GM12878 (cell line): ENCODE measurements around the gene COG4.
A peak's percentile ranks its signal among the peaks of the same experiment; 100 is the strongest.

Experiments
- ATF3 ChIP-seq: IDR thresholded peaks from 2 replicates; pipeline ENCODE4 v1.6.1; 2011; ENCODE audit warnings: low read depth, mild to moderate bottlenecking, low read length, moderate library complexity, borderline replicate concordance; ENCODE audit errors: extremely low read depth
- CTCF ChIP-seq, 3 experiments: IDR thresholded peaks in 2 of 3; conservative IDR thresholded peaks in 1 of 3; 2 replicates each; pipeline ENCODE4 v1.5.1; 2011; ENCODE audit warnings: low read depth in 3 of 3, low read length in 3 of 3, mild to moderate bottlenecking in 3 of 3, control low read depth in 2 of 3, moderate library complexity in 2 of 3, inconsistent platforms in 1 of 3, mixed read lengths in 1 of 3; ENCODE audit not compliant: control insufficient read depth in 2 of 3, insufficient read depth in 1 of 3; ENCODE audit errors: extremely low read depth in 1 of 3
- EP300 ChIP-seq, 2 experiments: fragments of 150-350 bp in 1 of 2; IDR thresholded peaks; 2 replicates each; pipeline ENCODE4 v1.6.1; 2011 to 2012; ENCODE audit warnings: low read depth in 2 of 2, low read length in 2 of 2, borderline replicate concordance in 1 of 2, improper control_type of control experiment in 1 of 2, inconsistent platforms in 1 of 2; ENCODE audit not compliant: control insufficient read depth in 1 of 2
- RCOR1 ChIP-seq: conservative IDR thresholded peaks from 2 replicates; pipeline ENCODE4 v1.6.1; 2012; ENCODE audit warnings: low read depth, low read length, improper control_type of control experiment
- SPI1 ChIP-seq: IDR thresholded peaks from 2 replicates; pipeline ENCODE4 v1.6.1; 2011; ENCODE audit warnings: low read depth, mild to moderate bottlenecking, low read length, moderate library complexity, borderline replicate concordance; ENCODE audit not compliant: insufficient read depth
- TAF1 ChIP-seq: IDR thresholded peaks from 2 replicates; pipeline ENCODE4 v1.6.1; 2011; ENCODE audit warnings: mild to moderate bottlenecking, low read depth, low read length, borderline replicate concordance

- TF ChIP-seq EP300 (IDR thresholded peaks at IDR 0.05; ENCODE audit: borderline replicate concordance in 1 of 2, control insufficient read depth in 1 of 2, low read depth in 2 of 2, low read length in 2 of 2) (peak; percentile 88 to 94), CTCF (IDR thresholded peaks at IDR 0.05 in 2 of 3, conservative IDR thresholded peaks at IDR 0.05 in 1 of 3; ENCODE audit: control insufficient read depth in 2 of 3, extremely low read depth in 1 of 3, insufficient read depth in 1 of 3, low read depth in 3 of 3, low read length in 3 of 3) (no peak), ATF3 (no peak), TAF1 (no peak), RCOR1 (no peak), SPI1 (peak; percentile 99)
Observed at GRCh38 chr16:70430667-70431536, 92.5 kb downstream of the COG4 start.
